Breast epithelium (tissue), 3 donors: ENCODE measurements around the gene C18orf32.

Experiments used
- CTCF ChIP-seq, 3 donors: fragments of 450-650 bp; IDR thresholded peaks; one replicate each; pipeline ENCODE4 v1.5.1; 2016 to 2017; ENCODE audit warnings: antibody characterized with exemption in 3 of 3, mild to moderate bottlenecking in 3 of 3, moderate library complexity in 3 of 3
- POLR2A ChIP-seq: fragments of 450-650 bp; IDR thresholded peaks from one replicate; pipeline ENCODE4 v1.6.1; 2016; ENCODE audit warnings: antibody characterized with exemption, mild to moderate bottlenecking, moderate library complexity
- POLR2AphosphoS5 ChIP-seq, 3 donors: sonication (generic); formaldehyde crosslinking; IDR thresholded peaks; one replicate each; pipeline ENCODE4 v1.6.1; 2017; ENCODE audit warnings: antibody characterized with exemption in 3 of 3

GRCh38 chr18:49473721-49474120 lies 13.3 kb downstream of the C18orf32 start:
- no peak for TF ChIP-seq CTCF (IDR thresholded peaks at IDR 0.05)
- TF ChIP-seq POLR2A = no peak
- no peak for TF ChIP-seq POLR2AphosphoS5 (IDR thresholded peaks at IDR 0.05)
